Neural progenitor cell (in vitro differentiated cells): ENCODE measurements around the gene FBLN1. TPM values are rescaled to one million over a fixed set of nuclear protein-coding genes. Genes with fewer than 3 reads are reported as not detected.

Experiments
- DNase-seq: peaks from one replicate; pipeline ENCODE4 v3.0.0-alpha.2; 2016; ENCODE audit warnings: low spot score
- H2AFZ ChIP-seq: fragments of 200-600 bp; sonication (generic); replicated peaks from 2 replicates; pipeline ENCODE4 v1.6.1; 2016; ENCODE audit warnings: antibody characterized with exemption
- H3F3A ChIP-seq: fragments of 200-600 bp; sonication (generic); 2 replicates; pipeline ENCODE4 v1.6.1; 2016; ENCODE audit warnings: antibody characterized with exemption, low read depth
- H3K27ac ChIP-seq: fragments of 200-600 bp; sonication (generic); 2 replicates; pipeline ENCODE4 v1.5.1; 2016; ENCODE audit warnings: mild to moderate bottlenecking
- H3K27me3 ChIP-seq: fragments of 200-600 bp; sonication (generic); 2 replicates; pipeline ENCODE4 v1.6.1; 2016; ENCODE audit warnings: mild to moderate bottlenecking, moderate library complexity
- H3K36me3 ChIP-seq: fragments of 200-600 bp; sonication (generic); 2 replicates; pipeline ENCODE4 v1.5.1; 2016
- H3K4me1 ChIP-seq: fragments of 200-600 bp; sonication (generic); 2 replicates; pipeline ENCODE4 v1.6.1; 2016; ENCODE audit warnings: mixed run types
- H3K4me2 ChIP-seq: fragments of 200-600 bp; sonication (generic); 2 replicates; pipeline ENCODE4 v1.6.1; 2016
- H3K4me3 ChIP-seq: fragments of 200-600 bp; sonication (generic); 2 replicates; pipeline ENCODE4 v1.5.1; 2016
- H3K79me2 ChIP-seq: fragments of 200-600 bp; sonication (generic); 2 replicates; pipeline ENCODE4 v1.6.1; 2016; ENCODE audit warnings: low read depth
- H3K9ac ChIP-seq: fragments of 200-600 bp; sonication (generic); 2 replicates; pipeline ENCODE4 v1.6.1; 2016
- H3K9me3 ChIP-seq: fragments of 200-600 bp; sonication (generic); 2 replicates; pipeline ENCODE4 v1.5.1; 2016; ENCODE audit warnings: low read depth
- H4K20me1 ChIP-seq: fragments of 200-600 bp; sonication (generic); 2 replicates; pipeline ENCODE4 v1.6.1; 2016; ENCODE audit warnings: low read depth
- H3K27ac Mint-ChIP-seq: 3 replicates; pipeline ENCODE4 v1.8.0; 2021; ENCODE audit warnings: mixed read lengths
- H3K27me3 Mint-ChIP-seq: 2 replicates; pipeline ENCODE4 v1.8.0; 2022; ENCODE audit warnings: low read depth, mild to moderate bottlenecking, inconsistent platforms, moderate library complexity, mixed read lengths; ENCODE audit not compliant: insufficient read depth
- H3K36me3 Mint-ChIP-seq: 3 replicates; pipeline ENCODE4 v1.8.0; 2021; ENCODE audit warnings: mixed read lengths
- H3K4me1 Mint-ChIP-seq: 3 replicates; pipeline ENCODE4 v1.8.0; 2021; ENCODE audit warnings: mixed read lengths
- H3K4me3 Mint-ChIP-seq: 3 replicates; pipeline ENCODE4 v1.8.0; 2021; ENCODE audit warnings: mild to moderate bottlenecking, moderate library complexity, mixed read lengths
- H3K9me3 Mint-ChIP-seq: 3 replicates; pipeline ENCODE4 v1.8.0; 2020; ENCODE audit warnings: mixed read lengths
- EZH2 ChIP-seq: fragments of 200-600 bp; sonication (generic); IDR thresholded peaks from 2 replicates; pipeline ENCODE4 v1.6.1; 2017; ENCODE audit warnings: antibody characterized with exemption, mild to moderate bottlenecking, moderate library complexity
- EZH2phosphoT487 ChIP-seq: fragments of 200-600 bp; sonication (generic); IDR thresholded peaks from 2 replicates; pipeline ENCODE4 v1.6.1; 2017; ENCODE audit warnings: antibody characterized with exemption
- total RNA-seq: library from RNA; depleted of rRNA; stranded (reverse); fragments of >200 nt; gene quantifications from 2 replicates; pipeline ENCODE4 v1.2.3, GENCODE V29; 2015; ENCODE audit warnings: low replicate concordance
- TF ChIP-seq, protein P1 (sequence below): fragments of 200-600 bp; sonication (generic); IDR thresholded peaks from 2 replicates; pipeline ENCODE4 v1.5.1; 2017; ENCODE audit warnings: antibody characterized with exemption, mild to moderate bottlenecking

Gene FBLN1
- total RNA-seq, 1 donor from 2014 or later, result 84.3 TPM

DNA sequence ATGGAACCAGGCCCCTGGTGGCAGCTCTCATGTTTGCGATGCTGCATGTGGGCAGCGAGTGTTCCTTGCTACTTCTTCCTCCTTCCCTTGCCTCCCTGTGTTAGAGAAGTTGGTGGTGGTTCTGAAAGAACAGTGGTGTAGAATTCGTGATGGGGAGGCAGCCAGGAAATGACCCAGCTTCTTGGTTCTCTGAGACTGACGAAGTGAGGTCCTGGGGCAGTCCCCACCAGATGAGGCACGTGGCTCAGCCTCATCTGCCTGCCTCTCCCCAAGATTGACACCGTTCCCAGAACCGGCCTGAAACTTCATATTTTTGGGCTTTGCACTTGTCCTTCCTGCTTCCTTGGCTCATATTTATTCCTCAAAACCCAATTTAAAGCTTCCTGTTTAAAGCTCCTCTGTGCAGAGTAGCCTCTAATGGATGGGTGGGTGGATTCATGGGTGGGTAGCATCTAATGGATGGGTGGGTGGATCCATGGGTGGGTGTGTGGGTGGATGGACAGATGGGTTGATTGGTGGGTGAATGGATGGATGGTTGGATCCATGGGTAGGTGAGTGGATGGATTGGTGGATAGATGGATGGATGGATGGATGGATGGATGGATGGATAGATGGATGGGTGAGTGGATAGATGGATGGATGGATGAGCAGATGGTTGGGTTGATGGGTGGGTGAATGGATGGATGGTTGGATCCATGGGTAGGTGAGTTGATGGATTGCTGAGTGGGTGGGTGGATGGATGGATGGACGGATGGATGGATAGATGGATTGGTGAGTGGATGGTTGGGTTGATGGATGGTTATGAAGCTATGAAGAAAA is 91.6 kb downstream of the FBLN1 start:
- Mint-ChIP-seq H3K36me3 (no peaks in the 10 kb centered on the region), H3K9me3 (peaks cover 2% of the 10 kb centered on the region), H3K4me1 (no peaks in the 10 kb centered on the region), H3K4me3 (no peak overlapping the region), H3K27me3 (peaks cover 5% of the 10 kb centered on the region), H3K27ac (no peak overlapping the region)
- no peak overlapping the region for H2AFZ ChIP-seq
- no peak for DNase-seq
- no peaks in the 10 kb centered on the region for H3K27me3 ChIP-seq
- no peak overlapping the region for H3K4me2 ChIP-seq
- H3F3A ChIP-seq, result no peaks in the 10 kb centered on the region
- TF ChIP-seq, protein P1, sequence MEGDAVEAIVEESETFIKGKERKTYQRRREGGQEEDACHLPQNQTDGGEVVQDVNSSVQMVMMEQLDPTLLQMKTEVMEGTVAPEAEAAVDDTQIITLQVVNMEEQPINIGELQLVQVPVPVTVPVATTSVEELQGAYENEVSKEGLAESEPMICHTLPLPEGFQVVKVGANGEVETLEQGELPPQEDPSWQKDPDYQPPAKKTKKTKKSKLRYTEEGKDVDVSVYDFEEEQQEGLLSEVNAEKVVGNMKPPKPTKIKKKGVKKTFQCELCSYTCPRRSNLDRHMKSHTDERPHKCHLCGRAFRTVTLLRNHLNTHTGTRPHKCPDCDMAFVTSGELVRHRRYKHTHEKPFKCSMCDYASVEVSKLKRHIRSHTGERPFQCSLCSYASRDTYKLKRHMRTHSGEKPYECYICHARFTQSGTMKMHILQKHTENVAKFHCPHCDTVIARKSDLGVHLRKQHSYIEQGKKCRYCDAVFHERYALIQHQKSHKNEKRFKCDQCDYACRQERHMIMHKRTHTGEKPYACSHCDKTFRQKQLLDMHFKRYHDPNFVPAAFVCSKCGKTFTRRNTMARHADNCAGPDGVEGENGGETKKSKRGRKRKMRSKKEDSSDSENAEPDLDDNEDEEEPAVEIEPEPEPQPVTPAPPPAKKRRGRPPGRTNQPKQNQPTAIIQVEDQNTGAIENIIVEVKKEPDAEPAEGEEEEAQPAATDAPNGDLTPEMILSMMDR, result no peak
- no peak for TF ChIP-seq EZH2phosphoT487
- TF ChIP-seq EZH2, result no peak
- H3K36me3 ChIP-seq, result no peaks in the 10 kb centered on the region
- no peaks in the 10 kb centered on the region for H3K4me1 ChIP-seq
- no peaks in the 10 kb centered on the region for H3K79me2 ChIP-seq
- H3K4me3 ChIP-seq, result no peak overlapping the region
- H3K9me3 ChIP-seq, result no peaks in the 10 kb centered on the region
- H4K20me1 ChIP-seq, result peaks cover 6% of the 10 kb centered on the region
- no peak overlapping the region for H3K9ac ChIP-seq
- H3K27ac ChIP-seq, result no peak overlapping the region

- H3K79me2 ChIP-seq, result no peaks in the 10 kb centered on the region
- no peak for DNase-seq
- H3K4me3 ChIP-seq, result no peak overlapping the region
- H3K27me3 Mint-ChIP-seq, result peaks cover 7% of the 10 kb centered on the region
- TF ChIP-seq EZH2, result no peak
- TF ChIP-seq, protein P1, result no peak
- no peak for TF ChIP-seq EZH2phosphoT487
- H3K4me3 Mint-ChIP-seq, result no peak overlapping the region
- H3K4me1 ChIP-seq, result no peaks in the 10 kb centered on the region
- H3K4me1 Mint-ChIP-seq, result peaks cover 6% of the 10 kb centered on the region
- H3K4me2 ChIP-seq, result no peak overlapping the region
- no peaks in the 10 kb centered on the region for H3K27me3 ChIP-seq
- peaks cover 6% of the 10 kb centered on the region for H4K20me1 ChIP-seq
- H3K9me3 ChIP-seq, result no peaks in the 10 kb centered on the region
- H3K9me3 Mint-ChIP-seq, result peaks cover 2% of the 10 kb centered on the region
- H3K27ac Mint-ChIP-seq, result no peak overlapping the region
- no peak overlapping the region for H3K9ac ChIP-seq
- peaks cover 3% of the 10 kb centered on the region for H3K36me3 Mint-ChIP-seq
- H3K36me3 ChIP-seq, result no peaks in the 10 kb centered on the region
- no peak overlapping the region for H3K27ac ChIP-seq
- no peaks in the 10 kb centered on the region for H3F3A ChIP-seq
- no peak overlapping the region for H2AFZ ChIP-seq
Observed at GRCh38 chr22:45597460-45598192, 94.9 kb downstream of the FBLN1 start.

DNA sequence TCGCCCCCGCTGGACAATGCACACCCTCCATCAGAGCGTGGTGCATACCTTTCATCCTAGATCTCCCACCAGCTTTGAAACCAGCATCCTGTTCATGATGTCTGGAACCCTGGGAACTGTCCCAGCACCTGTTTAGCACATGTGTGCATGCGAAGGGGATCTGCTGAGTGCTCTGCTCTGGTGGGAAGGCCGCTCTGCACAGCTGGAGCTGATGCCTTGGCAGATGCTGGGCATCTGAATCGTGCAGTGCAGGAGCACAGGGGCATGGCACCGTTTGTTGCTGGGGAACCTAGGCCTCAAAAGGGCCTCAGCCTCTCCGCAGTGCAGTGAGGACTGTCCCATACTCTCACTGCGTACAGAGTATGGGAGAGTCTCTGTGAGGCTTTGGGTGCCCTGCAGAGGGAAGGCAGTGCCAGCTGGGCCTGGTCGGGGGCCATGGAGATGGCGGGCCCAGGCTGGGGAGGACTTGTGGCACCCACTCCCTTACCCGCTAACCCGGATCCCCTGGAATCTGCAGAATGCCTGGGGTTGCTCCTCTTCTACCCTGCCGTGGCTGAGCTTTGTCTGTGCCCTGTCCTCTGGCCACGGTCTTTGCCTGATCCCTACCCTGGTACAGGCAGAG is 96.0 kb downstream of the FBLN1 start:
- H3K79me2 ChIP-seq, result no peaks in the 10 kb centered on the region
- no peaks in the 10 kb centered on the region for H3K36me3 ChIP-seq
- H3K27ac ChIP-seq, result no peak overlapping the region
- no peak overlapping the region for H3K4me3 ChIP-seq
- no peak for TF ChIP-seq EZH2
- no peaks in the 10 kb centered on the region for H3K4me1 ChIP-seq
- H3K27me3 ChIP-seq, result no peaks in the 10 kb centered on the region
- no peaks in the 10 kb centered on the region for H3F3A ChIP-seq
- Mint-ChIP-seq H3K4me3 (no peak overlapping the region), H3K36me3 (peaks cover 3% of the 10 kb centered on the region), H3K9me3 (peaks cover 2% of the 10 kb centered on the region), H3K4me1 (peaks cover 6% of the 10 kb centered on the region), H3K27me3 (peaks cover 6% of the 10 kb centered on the region), H3K27ac (no peak overlapping the region)
- no peak overlapping the region for H3K4me2 ChIP-seq
- H2AFZ ChIP-seq, result no peak overlapping the region
- peaks cover 6% of the 10 kb centered on the region for H4K20me1 ChIP-seq
- H3K9me3 ChIP-seq, result no peaks in the 10 kb centered on the region
- H3K9ac ChIP-seq, result no peak overlapping the region
- DNase-seq, result no peak
